Measurements from ENCODE around the gene BPIFB1. TPM values are rescaled to one million over a fixed set of nuclear protein-coding genes. Genes with fewer than 3 reads are reported as not detected.

BPIFB1 gene
- total and polyA plus RNA-seq, 9 of the 15 experiments (the other 6 are each of a cell fraction or from before 2014, with no cell fraction given), result not detected

DNA sequence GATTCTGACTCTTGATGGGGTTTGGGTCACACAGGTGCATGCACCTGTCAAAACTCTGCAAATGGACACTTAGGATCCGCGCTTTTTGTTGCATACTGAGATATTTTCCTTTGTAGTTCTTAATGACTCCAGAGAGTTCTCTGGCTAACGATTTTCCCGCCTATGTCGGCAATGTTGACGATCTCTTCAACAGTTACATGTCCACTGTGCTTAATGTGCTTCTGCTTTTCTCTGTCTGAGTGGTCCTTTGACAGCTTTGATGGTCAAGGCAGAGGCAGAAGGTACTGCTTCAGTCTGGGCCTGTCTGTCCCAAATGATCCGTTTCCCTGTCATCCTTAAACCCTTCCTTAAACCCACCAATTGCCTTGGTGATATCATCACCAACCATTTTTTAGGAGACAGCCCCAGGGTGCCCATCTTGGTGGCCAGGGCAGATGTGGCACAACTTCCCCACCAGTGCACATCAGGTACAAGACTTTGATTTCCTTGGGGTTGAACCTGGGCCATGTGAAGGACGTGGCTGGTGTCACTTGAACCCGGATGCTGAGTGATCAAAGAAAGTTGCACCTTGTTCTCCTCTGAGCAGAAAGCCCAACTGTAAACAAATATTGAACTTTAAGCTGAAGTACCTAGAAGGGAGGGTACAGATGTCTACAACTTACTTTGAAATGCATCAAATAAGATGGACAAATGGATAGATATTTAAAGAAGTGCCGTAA lies 10.7 kb upstream of the BPIFB1 start:
- no peak overlapping the region for H3K9ac ChIP-seq (ENCODE audit: insufficient read depth in 1 of 2, low read depth in 2 of 2, low read length in 2 of 2)
- intact Hi-C loops (cut with micrococcal nuclease) (no loop called here), in situ Hi-C loops (cut with MboI) (no loop called here)
- H3K9me1 ChIP-seq (ENCODE audit: control insufficient read depth, insufficient read depth, low read length), result no peaks in the 10 kb centered on the region
- no peaks in the 10 kb centered on the region for H3K79me2 ChIP-seq (ENCODE audit: control insufficient read depth, insufficient read depth, low read length)
- no peak for ATAC-seq
- no peak for FAIRE-seq
- no peak overlapping the region for H3K4me3 ChIP-seq
- no peaks in the 10 kb centered on the region; a peak in 1 of 5 replicates for H3K4me1 ChIP-seq (replicated peaks in 1 of 2; ENCODE audit: control insufficient read depth in 2 of 2, insufficient read depth in 2 of 2, low read length in 2 of 2)
- DNase-seq (ENCODE audit: extremely low read depth in 1 of 4, low spot score in 3 of 4), result no peak
- H3K36me3 ChIP-seq (ENCODE audit: control insufficient read depth, insufficient read depth, low read length), result no peaks in the 10 kb centered on the region
- no peak overlapping the region for H2AFZ ChIP-seq (ENCODE audit: low read depth, low read length)
- no TSS peak for BruUV-seq (replicated peaks)
- H3K27me3 ChIP-seq (ENCODE audit: control insufficient read depth in 2 of 2, insufficient read depth in 2 of 2, low read length in 2 of 2), result peaks cover 22 to 61% of the 10 kb centered on the region in 2 experiments; a peak in 4 of 5 replicates
- ChIA-PET POLR2A (interaction anchor here (0.6 kb wide), 1 partner anchor 141 kb away, joined by 3 read pairs; no protein-coding TSS in a partner anchor), CTCF (ENCODE audit: low intra/inter-chr PET ratio) (no interaction called here)
- no peak overlapping the region for H3K4me2 ChIP-seq (ENCODE audit: insufficient read depth, low read length)
- H3K9me3 ChIP-seq (replicated peaks; ENCODE audit: control insufficient read depth, insufficient read depth, low read depth, low read length), result no peaks in the 10 kb centered on the region
- H4K20me1 ChIP-seq (replicated peaks; ENCODE audit: control insufficient read depth, insufficient read depth, low read length), result no peaks in the 10 kb centered on the region
- TF ChIP-seq NR3C1 (CRISPR knock-in tag; IDR thresholded peaks at IDR 0.05), result no peak
- no peak for TF ChIP-seq LEF1 (IDR thresholded peaks at IDR 0.05)
- TF ChIP-seq EZH2 (IDR thresholded peaks at IDR 0.05; ENCODE audit: borderline replicate concordance, low read depth, low read length), result no peak
- TF ChIP-seq ZNF274 (IDR thresholded peaks at IDR 0.05; ENCODE audit: borderline replicate concordance, low read depth, low read length), result no peak
- TF ChIP-seq, protein P1, sequence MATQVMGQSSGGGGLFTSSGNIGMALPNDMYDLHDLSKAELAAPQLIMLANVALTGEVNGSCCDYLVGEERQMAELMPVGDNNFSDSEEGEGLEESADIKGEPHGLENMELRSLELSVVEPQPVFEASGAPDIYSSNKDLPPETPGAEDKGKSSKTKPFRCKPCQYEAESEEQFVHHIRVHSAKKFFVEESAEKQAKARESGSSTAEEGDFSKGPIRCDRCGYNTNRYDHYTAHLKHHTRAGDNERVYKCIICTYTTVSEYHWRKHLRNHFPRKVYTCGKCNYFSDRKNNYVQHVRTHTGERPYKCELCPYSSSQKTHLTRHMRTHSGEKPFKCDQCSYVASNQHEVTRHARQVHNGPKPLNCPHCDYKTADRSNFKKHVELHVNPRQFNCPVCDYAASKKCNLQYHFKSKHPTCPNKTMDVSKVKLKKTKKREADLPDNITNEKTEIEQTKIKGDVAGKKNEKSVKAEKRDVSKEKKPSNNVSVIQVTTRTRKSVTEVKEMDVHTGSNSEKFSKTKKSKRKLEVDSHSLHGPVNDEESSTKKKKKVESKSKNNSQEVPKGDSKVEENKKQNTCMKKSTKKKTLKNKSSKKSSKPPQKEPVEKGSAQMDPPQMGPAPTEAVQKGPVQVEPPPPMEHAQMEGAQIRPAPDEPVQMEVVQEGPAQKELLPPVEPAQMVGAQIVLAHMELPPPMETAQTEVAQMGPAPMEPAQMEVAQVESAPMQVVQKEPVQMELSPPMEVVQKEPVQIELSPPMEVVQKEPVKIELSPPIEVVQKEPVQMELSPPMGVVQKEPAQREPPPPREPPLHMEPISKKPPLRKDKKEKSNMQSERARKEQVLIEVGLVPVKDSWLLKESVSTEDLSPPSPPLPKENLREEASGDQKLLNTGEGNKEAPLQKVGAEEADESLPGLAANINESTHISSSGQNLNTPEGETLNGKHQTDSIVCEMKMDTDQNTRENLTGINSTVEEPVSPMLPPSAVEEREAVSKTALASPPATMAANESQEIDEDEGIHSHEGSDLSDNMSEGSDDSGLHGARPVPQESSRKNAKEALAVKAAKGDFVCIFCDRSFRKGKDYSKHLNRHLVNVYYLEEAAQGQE (IDR thresholded peaks at IDR 0.05; ENCODE audit: borderline replicate concordance), result no peak
- TF ChIP-seq, protein P1 (CRISPR knock-in tag; IDR thresholded peaks at IDR 0.05; ENCODE audit: low read depth), result no peak
- 1% methylated on average over 10 of the region's 10 CpGs for WGBS (ENCODE audit: insufficient coverage, low coverage, missing lambda C conversion rate)
- H3K27ac ChIP-seq (ENCODE audit: extremely low read depth, low read depth, low read length), result no peak overlapping the region

Data from K562 (cell line).